Endometrium (tissue), 2 donors: ENCODE results near the gene MRPL22.
"Not testable (repeated sequence)": the region's sequence is repeated elsewhere in the genome, so short reads cannot be mapped to it uniquely, and the experiment has no call there.

Experiments used
- FAIRE-seq: peaks from 2 replicates; lab custom pipeline; 2012; peaks lifted over from hg19 to GRCh38; lab: Jason Lieb, UNC
- donor health status: control.
- donor health status: control.

Gene MRPL22

GRCh38 chr5:154997746-154998145 lies 56.9 kb downstream of the MRPL22 start:
- no peak for FAIRE-seq

GRCh38 chr5:154999865-155000264 lies 59.0 kb downstream of the MRPL22 start:
- FAIRE-seq: no peak

DNA sequence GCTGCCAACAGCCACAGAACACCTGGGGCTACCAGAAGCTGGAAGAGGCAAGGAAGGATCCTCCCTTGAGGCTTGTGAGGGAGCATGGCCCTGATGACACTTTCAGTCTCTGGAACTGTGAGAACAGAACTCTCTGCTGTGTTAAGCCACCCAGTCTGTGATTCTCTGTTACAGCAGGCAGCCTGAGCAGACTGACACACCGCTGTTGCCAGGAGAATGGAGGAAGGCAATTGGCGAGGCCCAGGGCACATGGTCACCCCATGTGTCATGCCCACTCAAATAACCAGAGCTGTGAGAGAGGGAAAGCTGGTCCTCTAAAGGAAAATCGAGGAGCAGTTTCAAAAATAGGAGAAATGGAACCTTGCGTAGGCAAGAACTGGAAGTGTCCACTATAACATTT lies 60.6 kb downstream of the MRPL22 start:
- no peak for FAIRE-seq

GRCh38 chr5:155002722-155003121 lies 61.8 kb downstream of the MRPL22 start:
- not testable (repeated sequence) for FAIRE-seq

GRCh38 chr5:155004138-155004744 lies 63.4 kb downstream of the MRPL22 start:
- no peak for FAIRE-seq

DNA sequence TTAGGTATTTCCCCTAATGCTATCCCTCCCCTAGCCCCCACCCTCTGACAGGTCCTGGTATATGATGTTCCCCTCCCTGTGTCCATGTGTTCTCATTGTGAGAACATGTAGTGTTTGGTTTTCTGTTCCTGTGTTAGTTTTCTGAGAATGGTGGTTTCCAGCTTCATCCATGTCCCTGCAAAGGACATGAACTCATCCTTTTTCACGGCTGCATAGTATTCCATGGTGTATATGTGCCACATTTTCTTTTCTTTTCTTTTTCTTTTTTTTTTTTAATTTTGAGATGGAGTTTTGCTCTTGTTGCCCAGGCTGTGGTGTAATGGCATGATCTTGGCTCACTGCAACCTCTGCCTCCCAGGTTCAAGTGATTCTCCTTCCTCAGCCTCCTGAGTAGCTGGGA lies 65.4 kb downstream of the MRPL22 start:
- not testable (repeated sequence) for FAIRE-seq

DNA sequence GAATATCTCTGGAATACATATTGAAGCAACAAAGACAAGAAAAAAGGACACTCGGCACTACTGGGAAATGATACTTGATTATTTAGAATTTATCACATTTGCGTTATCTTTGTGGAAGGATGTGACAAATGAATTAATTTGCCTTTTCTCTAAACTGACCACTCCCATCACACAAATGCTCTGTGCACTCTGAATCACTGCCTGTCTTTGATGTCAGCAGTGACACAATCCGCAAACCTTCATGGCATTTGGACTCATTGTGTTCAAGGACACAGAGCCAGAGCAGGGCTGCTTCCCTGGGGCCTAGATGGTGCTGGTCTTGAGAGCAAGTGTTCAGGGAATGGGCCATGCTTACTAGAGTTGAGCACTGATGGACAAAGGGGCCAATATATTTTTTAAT lies 67.8 kb downstream of the MRPL22 start:
- no peak for FAIRE-seq

GRCh38 chr5:155010881-155011280 lies 70.0 kb downstream of the MRPL22 start:
- no peak for FAIRE-seq

GRCh38 chr5:155013526-155013925 lies 72.7 kb downstream of the MRPL22 start, which contains the start of gene KIF4B:
TSS of gene KIF4B (plus strand) at chr5:155013755. CDS start at chr5:155013860, 105 bp downstream.
- no peak for FAIRE-seq

- no peak for FAIRE-seq
Observed at GRCh38 chr5:155015239-155015638, 74.4 kb downstream of the MRPL22 start.

- no peak for FAIRE-seq
Observed at GRCh38 chr5:155017610-155018009, 76.7 kb downstream of the MRPL22 start.
